GM23338 (cell line): ENCODE measurements around the gene ARSB.

Experiments used
- EZH2 ChIP-seq: fragments of 200-600 bp; sonication (generic); IDR thresholded peaks from one replicate; pipeline ENCODE4 v1.8.0; 2017; ENCODE audit warnings: antibody characterized with exemption, mild to moderate bottlenecking, low read depth; ENCODE audit not compliant: unreplicated experiment
- POLR2AphosphoS5 ChIP-seq: IDR thresholded peaks from 2 replicates; pipeline ENCODE4 v1.6.1; 2016; ENCODE audit warnings: antibody characterized with exemption, low read depth
- TF ChIP-seq, protein P1 (sequence below), 2 experiments: fragments of 200-600 bp in 1 of 2; sonication (generic) in 1 of 2; conservative IDR thresholded peaks; 2 replicates each; pipeline versions ENCODE4 v1.5.1 to v1.6.1; 2016 to 2017; ENCODE audit warnings: antibody characterized with exemption in 2 of 2, low read depth in 2 of 2, mild to moderate bottlenecking in 2 of 2, moderate library complexity in 1 of 2

DNA sequence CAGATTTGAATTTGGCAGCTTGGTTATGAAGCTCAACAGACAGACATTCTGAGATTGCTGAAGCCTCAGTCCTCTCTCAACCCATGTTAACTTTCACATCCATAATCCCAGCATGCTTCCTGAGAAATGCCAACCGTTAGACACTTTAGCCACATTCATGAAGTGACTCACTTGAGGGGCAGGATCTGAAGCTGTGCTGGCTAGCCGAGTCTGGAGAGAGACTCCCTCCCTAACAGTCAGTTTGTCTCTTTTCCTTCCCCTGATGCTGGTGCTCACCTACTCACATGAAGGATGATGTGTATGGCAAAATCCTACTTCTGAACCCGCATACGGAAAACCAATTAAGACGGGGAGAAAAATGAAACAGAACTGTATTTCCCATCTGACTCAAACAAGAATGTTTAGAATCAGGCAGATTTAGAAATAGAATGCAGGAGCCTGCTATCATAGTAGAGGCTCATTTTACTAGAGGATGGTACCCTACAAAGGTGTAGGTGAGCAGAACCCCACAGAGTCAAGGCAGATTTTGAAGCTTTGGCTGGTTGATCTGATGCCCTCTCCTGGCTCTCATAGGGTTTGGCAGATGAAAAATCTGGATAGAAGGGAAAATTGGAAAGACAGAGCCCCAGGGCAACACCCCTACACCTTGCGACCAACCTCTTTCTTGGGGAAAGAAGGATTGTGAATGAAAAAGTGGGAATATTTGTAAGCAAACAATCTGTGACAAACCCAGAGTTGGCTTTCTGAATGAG lies 185.7 kb downstream of the ARSB start:
- TF ChIP-seq, protein P1, sequence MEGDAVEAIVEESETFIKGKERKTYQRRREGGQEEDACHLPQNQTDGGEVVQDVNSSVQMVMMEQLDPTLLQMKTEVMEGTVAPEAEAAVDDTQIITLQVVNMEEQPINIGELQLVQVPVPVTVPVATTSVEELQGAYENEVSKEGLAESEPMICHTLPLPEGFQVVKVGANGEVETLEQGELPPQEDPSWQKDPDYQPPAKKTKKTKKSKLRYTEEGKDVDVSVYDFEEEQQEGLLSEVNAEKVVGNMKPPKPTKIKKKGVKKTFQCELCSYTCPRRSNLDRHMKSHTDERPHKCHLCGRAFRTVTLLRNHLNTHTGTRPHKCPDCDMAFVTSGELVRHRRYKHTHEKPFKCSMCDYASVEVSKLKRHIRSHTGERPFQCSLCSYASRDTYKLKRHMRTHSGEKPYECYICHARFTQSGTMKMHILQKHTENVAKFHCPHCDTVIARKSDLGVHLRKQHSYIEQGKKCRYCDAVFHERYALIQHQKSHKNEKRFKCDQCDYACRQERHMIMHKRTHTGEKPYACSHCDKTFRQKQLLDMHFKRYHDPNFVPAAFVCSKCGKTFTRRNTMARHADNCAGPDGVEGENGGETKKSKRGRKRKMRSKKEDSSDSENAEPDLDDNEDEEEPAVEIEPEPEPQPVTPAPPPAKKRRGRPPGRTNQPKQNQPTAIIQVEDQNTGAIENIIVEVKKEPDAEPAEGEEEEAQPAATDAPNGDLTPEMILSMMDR (conservative IDR thresholded peaks at IDR 0.05; ENCODE audit: low read depth in 2 of 2) = peak; percentile 31 to 55
- no peak for TF ChIP-seq EZH2
- no peak for TF ChIP-seq POLR2AphosphoS5
